SU-DHL-6 (cell line): ENCODE results near the gene COX10.
"Not testable (repeated sequence)": the region's sequence is repeated elsewhere in the genome, so short reads cannot be mapped to it uniquely, and the experiment has no call there.

Experiments
- H2AFZ ChIP-seq: fragments of 200-600 bp; sonication (generic); 2 replicates; pipeline ENCODE4 v1.6.1; 2014; ENCODE audit warnings: low read depth, mild to moderate bottlenecking, moderate library complexity, mixed read lengths, antibody characterized with exemption, low read length; ENCODE audit not compliant: severe bottlenecking
- H3F3A ChIP-seq: fragments of 200-600 bp; shearing (Covaris generic); 2 replicates; pipeline ENCODE4 v1.6.0; 2016; ENCODE audit warnings: antibody characterized with exemption, mild to moderate bottlenecking; ENCODE audit not compliant: insufficient read depth
- H3K27ac ChIP-seq: fragments of 200-600 bp; sonication (generic); 2 replicates; pipeline ENCODE4 v1.5.1; 2016; ENCODE audit warnings: low read depth, mild to moderate bottlenecking, low read length, moderate library complexity, mixed read lengths
- H3K27me3 ChIP-seq: fragments of 200-600 bp; sonication (generic), shearing (Covaris generic); 2 replicates; pipeline ENCODE4 v1.6.0; 2014; ENCODE audit warnings: mild to moderate bottlenecking, low read length
- H3K36me3 ChIP-seq: fragments of 200-600 bp; sonication (generic); 2 replicates; pipeline ENCODE4 v1.6.1; 2014; ENCODE audit warnings: mild to moderate bottlenecking, low read length, mixed read lengths
- H3K4me2 ChIP-seq: fragments of 300-600, 200-600 bp; shearing (Covaris generic), sonication (generic); 2 replicates; pipeline ENCODE4 v1.6.0; 2014; ENCODE audit warnings: low read length, low read depth, mild to moderate bottlenecking; ENCODE audit not compliant: poor library complexity, severe bottlenecking
- H3K4me3 ChIP-seq: fragments of 200-600 bp; sonication (generic); 2 replicates; pipeline ENCODE4 v1.5.1; 2014; ENCODE audit warnings: antibody characterized with exemption, low read length, mild to moderate bottlenecking, mixed read lengths; ENCODE audit not compliant: insufficient read depth, poor library complexity, severe bottlenecking
- H3K79me2 ChIP-seq: fragments of 200-600 bp; sonication (generic); 2 replicates; pipeline ENCODE4 v1.6.1; 2014; ENCODE audit warnings: mild to moderate bottlenecking, low read length, moderate library complexity; ENCODE audit not compliant: insufficient read depth
- H3K9ac ChIP-seq: fragments of 200-600 bp; sonication (generic); 2 replicates; pipeline ENCODE4 v1.7.0; 2014; ENCODE audit warnings: mild to moderate bottlenecking, low read length
- H3K9me2 ChIP-seq: fragments of 200-600 bp; sonication (generic); replicated peaks from 2 replicates; pipeline ENCODE4 v1.6.1; 2014; ENCODE audit warnings: low read length; ENCODE audit not compliant: insufficient read depth
- H3K9me3 ChIP-seq: fragments of 200-600 bp; sonication (generic); 2 replicates; pipeline ENCODE4 v1.6.1; 2014; ENCODE audit warnings: low read length, mixed read lengths; ENCODE audit not compliant: insufficient read depth
- H4K20me1 ChIP-seq: fragments of 200-600 bp; sonication (generic); 2 replicates; pipeline ENCODE4 v1.6.1; 2014; ENCODE audit warnings: low read depth, mild to moderate bottlenecking, antibody characterized with exemption, low read length, moderate library complexity, mixed read lengths
- CTCF ChIP-seq: fragments of 200-600 bp; sonication (generic); IDR thresholded peaks from one replicate; pipeline ENCODE4 v1.5.1; 2017; ENCODE audit warnings: antibody characterized with exemption, mild to moderate bottlenecking, low read length, moderate library complexity; ENCODE audit not compliant: insufficient read depth, poor library complexity, severe bottlenecking
- EZH2phosphoT487 ChIP-seq: fragments of 200-600 bp; sonication (generic), shearing (Covaris generic); conservative IDR thresholded peaks from 2 replicates; pipeline ENCODE4 v1.6.1; 2018; ENCODE audit warnings: mild to moderate bottlenecking, antibody characterized with exemption, low read length, moderate library complexity, mixed read lengths

COX10 gene

DNA sequence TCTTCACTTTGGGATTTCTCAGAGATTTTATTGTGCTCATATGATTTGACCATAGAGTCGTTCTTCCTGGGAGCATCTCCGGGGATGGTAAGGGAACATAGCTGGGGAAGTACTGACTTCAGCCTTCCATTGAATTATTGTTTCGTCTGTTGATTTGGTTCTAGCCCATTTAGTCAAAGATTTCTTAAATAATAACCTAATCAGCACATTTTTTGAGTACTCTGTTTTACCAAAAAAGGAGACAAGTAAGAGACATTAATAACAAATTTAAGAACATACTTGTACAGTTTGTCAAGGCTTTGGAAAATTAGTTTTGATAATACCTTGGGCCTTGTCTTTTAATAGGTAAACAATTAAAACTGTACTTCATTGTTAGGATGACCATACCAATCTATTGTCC, 89.4 kb downstream of the COX10 start:
- no peaks in the 10 kb centered on the region; the same call in 1 of the 2 replicates for H3K79me2 ChIP-seq
- H4K20me1 ChIP-seq = no peaks in the 10 kb centered on the region
- no peak overlapping the region for H3K9ac ChIP-seq
- no peak overlapping the region for H3K27ac ChIP-seq
- H3K4me2 ChIP-seq = no peak overlapping the region
- no peaks in the 10 kb centered on the region for H3K9me3 ChIP-seq
- no peaks in the 10 kb centered on the region for H3F3A ChIP-seq
- no peaks in the 10 kb centered on the region for H3K27me3 ChIP-seq
- H2AFZ ChIP-seq = no peak overlapping the region
- H3K36me3 ChIP-seq = no peaks in the 10 kb centered on the region
- no peak overlapping the region for H3K4me3 ChIP-seq
- no peaks in the 10 kb centered on the region for H3K9me2 ChIP-seq
- no peak for TF ChIP-seq CTCF
- no peak for TF ChIP-seq EZH2phosphoT487

- no peaks in the 10 kb centered on the region for H3K9me3 ChIP-seq
- no peak overlapping the region for H3K4me3 ChIP-seq
- H3K79me2 ChIP-seq = no peaks in the 10 kb centered on the region; the same call in 1 of the 2 replicates
- H3K27me3 ChIP-seq = no peaks in the 10 kb centered on the region
- H3K36me3 ChIP-seq = no peaks in the 10 kb centered on the region
- no peaks in the 10 kb centered on the region for H3F3A ChIP-seq
- no peaks in the 10 kb centered on the region for H4K20me1 ChIP-seq
- H3K9me2 ChIP-seq = no peaks in the 10 kb centered on the region
- no peak for TF ChIP-seq CTCF
- TF ChIP-seq EZH2phosphoT487 = no peak
- H3K4me2 ChIP-seq = no peak overlapping the region
- no peak overlapping the region for H3K9ac ChIP-seq
- H2AFZ ChIP-seq = no peak overlapping the region
- no peak overlapping the region for H3K27ac ChIP-seq
These were observed 92.1 kb downstream of the COX10 start for GRCh38 chr17:14161419-14161818.

DNA sequence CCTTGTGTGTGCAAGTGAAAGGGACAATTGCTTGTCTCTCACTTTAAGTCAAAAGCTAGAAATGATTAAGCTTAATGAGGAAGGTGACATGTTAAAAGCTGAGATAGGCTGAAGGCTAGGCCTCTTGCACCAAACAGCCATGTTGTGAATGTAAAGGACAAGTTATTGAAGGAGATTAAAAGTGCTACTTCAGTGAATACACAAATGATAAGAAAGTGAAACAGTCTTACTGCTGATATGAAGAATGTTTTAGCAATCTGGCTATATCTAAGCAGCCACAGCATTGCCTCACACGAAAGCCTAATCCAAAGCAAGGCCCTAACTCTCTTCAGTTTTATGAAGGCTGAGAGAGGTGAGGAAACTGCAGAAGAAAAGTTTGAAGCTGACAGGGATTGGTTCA, 96.3 kb downstream of the COX10 start:
- TF ChIP-seq CTCF (no peak), EZH2phosphoT487 (no peak)
- no peak overlapping the region for H3K4me2 ChIP-seq
- no peak overlapping the region for H3K4me3 ChIP-seq
- H3K9me2 ChIP-seq = no peaks in the 10 kb centered on the region
- H3K27ac ChIP-seq = no peak overlapping the region
- no peaks in the 10 kb centered on the region for H3K27me3 ChIP-seq
- 0 out of 2 replicates have a peak, but pooled peaks cover 4% of the 10 kb centered on the region for H3K36me3 ChIP-seq
- no peak overlapping the region for H2AFZ ChIP-seq
- H4K20me1 ChIP-seq = no peaks in the 10 kb centered on the region
- no peaks in the 10 kb centered on the region for H3F3A ChIP-seq
- no peaks in the 10 kb centered on the region for H3K79me2 ChIP-seq
- H3K9me3 ChIP-seq = no peaks in the 10 kb centered on the region
- no peak overlapping the region for H3K9ac ChIP-seq

DNA sequence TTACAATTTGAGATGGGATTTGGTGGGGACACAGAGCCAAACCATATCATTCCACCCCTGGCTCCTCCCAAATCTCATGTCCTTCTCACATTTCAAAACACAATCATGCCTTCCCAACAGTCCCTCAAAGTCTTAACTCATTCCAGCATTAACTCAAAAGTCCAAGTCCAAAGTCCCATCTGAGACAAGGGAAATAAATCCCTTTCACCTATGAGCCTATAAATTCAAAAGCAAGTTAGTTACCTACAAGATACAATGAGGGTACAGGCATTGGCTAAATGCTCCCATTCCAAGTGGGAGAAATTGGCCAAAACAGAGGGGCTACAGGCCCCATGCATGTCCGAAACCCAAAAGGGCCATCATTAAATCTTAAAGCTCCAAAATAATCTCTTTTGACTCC, 98.5 kb downstream of the COX10 start:
- not testable (repeated sequence) for H3K27ac ChIP-seq, H3K4me2 ChIP-seq, H3K4me3 ChIP-seq, H4K20me1 ChIP-seq, H3K79me2 ChIP-seq, H2AFZ ChIP-seq, H3K9me3 ChIP-seq, H3K36me3 ChIP-seq, H3K27me3 ChIP-seq, H3K9me2 ChIP-seq, H3F3A ChIP-seq, H3K9ac ChIP-seq
